ENCODE data around the gene SYCP2L.

SYCP2L gene

GRCh38 chr6:10957414-10957886 lies 70.6 kb downstream of the SYCP2L start:
- no peak overlapping the region for H3K4me3 ChIP-seq (ENCODE audit: low read length)
- DNase-seq (ENCODE audit: low read depth): no peak
- TF ChIP-seq CTCF (conservative IDR thresholded peaks at IDR 0.05; ENCODE audit: low read length): no peak

GRCh38 chr6:10960171-10960570 lies 73.3 kb downstream of the SYCP2L start:
- no peak for DNase-seq (ENCODE audit: low read depth)
- H3K4me3 ChIP-seq (ENCODE audit: low read length): no peak overlapping the region
- TF ChIP-seq CTCF (conservative IDR thresholded peaks at IDR 0.05; ENCODE audit: low read length): no peak

- no peak for DNase-seq (ENCODE audit: low read depth)
- no peak for TF ChIP-seq CTCF (conservative IDR thresholded peaks at IDR 0.05; ENCODE audit: low read length)
Measured at GRCh38 chr6:10961837-10962236, 75.0 kb downstream of the SYCP2L start.

GRCh38 chr6:10962673-10963072 lies 75.8 kb downstream of the SYCP2L start:
- DNase-seq (ENCODE audit: low read depth): peak; percentile 80
- TF ChIP-seq CTCF (conservative IDR thresholded peaks at IDR 0.05; ENCODE audit: low read length): no peak
- H3K4me3 ChIP-seq (ENCODE audit: low read length): no peak overlapping the region

More at GRCh38 chr6:10961837-10962236, 75.0 kb downstream of the SYCP2L start:
- no peak overlapping the region for H3K4me3 ChIP-seq (ENCODE audit: low read length)

- no peak for DNase-seq (ENCODE audit: low read depth)
- TF ChIP-seq CTCF (conservative IDR thresholded peaks at IDR 0.05; ENCODE audit: low read length): no peak
- H3K4me3 ChIP-seq (ENCODE audit: low read length): no peak overlapping the region
Measured at GRCh38 chr6:10963113-10963512, 76.3 kb downstream of the SYCP2L start.

GRCh38 chr6:10964684-10965083 lies 77.8 kb downstream of the SYCP2L start:
- DNase-seq (ENCODE audit: low read depth): no peak
- TF ChIP-seq CTCF (conservative IDR thresholded peaks at IDR 0.05; ENCODE audit: low read length): no peak
- no peak overlapping the region for H3K4me3 ChIP-seq (ENCODE audit: low read length)

- no peak overlapping the region for H3K4me3 ChIP-seq (ENCODE audit: low read length)
- DNase-seq (ENCODE audit: low read depth): peak; percentile 37
- TF ChIP-seq CTCF (conservative IDR thresholded peaks at IDR 0.05; ENCODE audit: low read length): no peak
Measured at GRCh38 chr6:10968776-10969175, 81.9 kb downstream of the SYCP2L start.

All from AG10803 (cell line).